B cell (primary cell): Measurements from ENCODE around the gene MEF2C. TPM values are rescaled to one million over a fixed set of nuclear protein-coding genes. Genes with fewer than 3 reads are reported as not detected.
A peak's percentile ranks its signal among the peaks of the same experiment; 100 is the strongest.

Source experiments
- ATAC-seq: fragments of 200-7000 bp; cut with Tn5 transposase; one replicate; pipeline ENCODE4 v1.10.0; 2021; ENCODE audit warnings: low read depth, mild to moderate bottlenecking, moderate number of reproducible peaks, moderate library complexity
- CTCF ChIA-PET: fragments of 350-600 bp; sonication (Branson Sonifier 250); formaldehyde crosslinking; loops from one replicate; lab custom pipeline; 2021; ENCODE audit warnings: antibody characterized with exemption, inconsistent platforms; lab: Charles Lee
- POLR2A ChIA-PET: fragments of 350-600 bp; sonication (Branson Sonifier 250); formaldehyde crosslinking; loops from one replicate; lab custom pipeline; 2021; ENCODE audit warnings: antibody characterized with exemption; lab: Charles Lee
- DNase-seq: peaks from one replicate; pipeline ENCODE4 v3.0.0; 2013
- H2AFZ ChIP-seq: 2 replicates; pipeline ENCODE4 v1.6.1; 2012; ENCODE audit warnings: mild to moderate bottlenecking, low read depth, low read length; ENCODE audit not compliant: insufficient read depth, poor library complexity, severe bottlenecking
- H3K27ac ChIP-seq, 2 donors: 1 replicate in 1 of 2; 2 replicates in 1 of 2; pipeline ENCODE4 v1.5.1; 2012 to 2013; ENCODE audit warnings: low read length in 2 of 2, mild to moderate bottlenecking in 2 of 2, moderate library complexity in 1 of 2
- H3K27me3 ChIP-seq, 4 experiments: fragments of 200-600 bp in 1 of 4; sonication (generic) in 1 of 4; replicated peaks in 1 of 4; 1 replicate in 2 of 4; 2 replicates in 2 of 4; pipeline versions ENCODE4 v1.6.1 to v1.7.0; 2013 to 2016; ENCODE audit warnings: low read length in 3 of 4, mild to moderate bottlenecking in 2 of 4, mixed read lengths in 1 of 4, moderate library complexity in 1 of 4; ENCODE audit not compliant: insufficient read depth in 4 of 4, control insufficient read depth in 3 of 4; ENCODE audit errors: control extremely low read depth in 1 of 4
- H3K36me3 ChIP-seq, 2 experiments: replicated peaks in 1 of 2; 1 replicate in 1 of 2; 2 replicates in 1 of 2; pipeline versions ENCODE4 v1.6.1 to v1.7.1; 2013; ENCODE audit warnings: low read length in 1 of 2; ENCODE audit not compliant: insufficient read depth in 2 of 2, control insufficient read depth in 1 of 2; ENCODE audit errors: control extremely low read depth in 1 of 2, extremely low read depth in 1 of 2
- H3K4me1 ChIP-seq, 2 donors: fragments of 200-600 bp in 1 of 2; sonication (generic) in 1 of 2; 1 replicate in 1 of 2; 2 replicates in 1 of 2; pipeline versions ENCODE4 v1.5.1 to v1.6.1; 2013 to 2017; ENCODE audit warnings: low read length in 2 of 2; ENCODE audit not compliant: control insufficient read depth in 2 of 2, insufficient read depth in 2 of 2
- H3K4me2 ChIP-seq: replicated peaks from 2 replicates; pipeline ENCODE3; 2012; ENCODE audit warnings: mild to moderate bottlenecking, low read depth, low read length; ENCODE audit not compliant: poor library complexity, severe bottlenecking
- H3K4me3 ChIP-seq, 5 experiments: fragments of 200-600 bp in 1 of 5; sonication (generic) in 1 of 5; 1 replicate in 3 of 5; 2 replicates in 2 of 5; pipeline versions ENCODE4 v1.5.1 to v1.7.0; 2011 to 2016; ENCODE audit warnings: low read length in 4 of 5, mild to moderate bottlenecking in 4 of 5, low read depth in 2 of 5, control low read depth in 1 of 5, moderate library complexity in 1 of 5; ENCODE audit not compliant: insufficient read depth in 1 of 5; ENCODE audit errors: control extremely low read depth in 1 of 5, extremely low read depth in 1 of 5
- H3K79me2 ChIP-seq: fragments of 200-600 bp; sonication (generic); one replicate; pipeline ENCODE4 v1.6.0; 2016; ENCODE audit warnings: low read length; ENCODE audit not compliant: control insufficient read depth, insufficient read depth
- H3K9ac ChIP-seq: fragments of 200-600 bp; sonication (generic); 2 replicates; pipeline ENCODE4 v1.6.1; 2017; ENCODE audit warnings: mild to moderate bottlenecking, low read length, moderate library complexity
- H3K9me3 ChIP-seq, 3 donors: one replicate each; pipeline versions ENCODE4 v1.6.1 to v1.7.1; 2013; ENCODE audit warnings: low read length in 2 of 3; ENCODE audit not compliant: control insufficient read depth in 2 of 3, insufficient read depth in 1 of 3; ENCODE audit errors: control extremely low read depth in 1 of 3
- H4K20me1 ChIP-seq: 2 replicates; pipeline ENCODE4 v1.6.0; 2012; ENCODE audit warnings: mild to moderate bottlenecking, low read length; ENCODE audit not compliant: insufficient read depth, control insufficient read depth, poor library complexity, severe bottlenecking
- H3K27ac Mint-ChIP-seq: one replicate; pipeline ENCODE4 v1.8.0; 2021; ENCODE audit warnings: mixed read lengths
- H3K27me3 Mint-ChIP-seq: one replicate; pipeline ENCODE4 v1.8.0; 2021; ENCODE audit warnings: mixed read lengths
- H3K4me1 Mint-ChIP-seq: one replicate; pipeline ENCODE4 v1.8.0; 2021; ENCODE audit warnings: mixed read lengths
- H3K4me3 Mint-ChIP-seq: one replicate; pipeline ENCODE4 v1.8.0; 2021; ENCODE audit warnings: mixed read lengths
- H3K9me3 Mint-ChIP-seq: one replicate; pipeline ENCODE4 v1.8.0; 2022; ENCODE audit warnings: mixed read lengths; ENCODE audit not compliant: insufficient read depth
- CTCF ChIP-seq: fragments of 200-600 bp; IDR thresholded peaks from one replicate; pipeline ENCODE4 v1.8.0; 2022; ENCODE audit warnings: antibody characterized with exemption, mild to moderate bottlenecking
- EZH2 ChIP-seq: IDR thresholded peaks from 2 replicates; pipeline ENCODE4 v1.6.1; 2012; ENCODE audit warnings: borderline replicate concordance, low read depth, mild to moderate bottlenecking, moderate library complexity, low read length; ENCODE audit not compliant: insufficient read depth, poor library complexity, severe bottlenecking
- WGBS: methylation state at CpG from one replicate; pipeline ENCODE4 v1.1.5; 2013; ENCODE audit warnings: missing lambda C conversion rate; ENCODE audit not compliant: insufficient coverage; 5-methylcytosine and 5-hydroxymethylcytosine counted together
- intact Hi-C: fragments of 100-400 bp; cut with micrococcal nuclease; formaldehyde crosslinking; loops from one replicate; pipeline ENCODE4 v1.10.0; 2022
- polyA plus RNA-seq: library from polyadenylated mRNA; depleted of rRNA; stranded (reverse); fragments of >200 nt; gene quantifications from 2 replicates; pipeline ENCODE4 v1.2.3, GENCODE V29; 2012
- total RNA-seq, 2 donors: library from RNA; stranded (reverse); fragments of 120-200 nt in 1 of 2; gene quantifications; 1 replicate in 1 of 2; 2 replicates in 1 of 2; pipeline versions ENCODE4 v1.2.3 to v1.2.4, GENCODE V29; 2013 to 2022

MEF2C gene
- total and polyA plus RNA-seq, 2 donors (not counting 1 experiment from before 2014, with no cell fraction given) = 97.4 to 354 TPM

- TF ChIP-seq EZH2 (no peak), CTCF (no peak)
- POLR2A ChIA-PET = no interaction called here
- H3K4me1 Mint-ChIP-seq = peaks cover 54% of the 10 kb centered on the region
- no peak overlapping the region for H3K4me3 Mint-ChIP-seq
- H3K36me3 ChIP-seq = peaks cover 2 to 77% of the 10 kb centered on the region in 2 experiments
- H3K9me3 ChIP-seq = no peaks in the 10 kb centered on the region
- H3K4me1 ChIP-seq = peaks cover 13 to 15% of the 10 kb centered on the region in 2 donors
- WGBS = 100% methylated on average over 3 of the region's 5 CpGs
- peak overlapping the region; percentile 15 for H3K27ac Mint-ChIP-seq
- ATAC-seq (no peak), DNase-seq (no peak)
- intact Hi-C loops = no loop called here
- H2AFZ ChIP-seq = no peak overlapping the region
- peaks cover 4% of the 10 kb centered on the region for H3K9me3 Mint-ChIP-seq
- H3K4me3 ChIP-seq = no peak overlapping the region
- H4K20me1 ChIP-seq = peaks cover 27% of the 10 kb centered on the region
- H3K27ac ChIP-seq = peak overlapping the region in 1 of 2 donors; percentile 4
- no peak overlapping the region for H3K4me2 ChIP-seq
- H3K9ac ChIP-seq = no peak overlapping the region
- H3K79me2 ChIP-seq = peaks cover 88% of the 10 kb centered on the region
- H3K27me3 Mint-ChIP-seq = no peaks in the 10 kb centered on the region
- CTCF ChIA-PET = no interaction called here
- H3K27me3 ChIP-seq = no peaks in the 10 kb centered on the region
Measured at GRCh38 chr5:88772831-88773230, 110.2 kb downstream of the MEF2C start.

GRCh38 chr5:88772047-88772446 is 110.9 kb downstream of the MEF2C start:
- Mint-ChIP-seq H3K27me3 (no peaks in the 10 kb centered on the region), H3K4me3 (no peak overlapping the region), H3K27ac (peak overlapping the region; percentile 50), H3K4me1 (peaks cover 60% of the 10 kb centered on the region), H3K9me3 (peaks cover 4% of the 10 kb centered on the region)
- ChIA-PET CTCF (no interaction called here), POLR2A (no interaction called here)
- no peak overlapping the region for H3K4me2 ChIP-seq
- H3K9me3 ChIP-seq = no peaks in the 10 kb centered on the region
- ATAC-seq (no peak), DNase-seq (no peak)
- no peaks in the 10 kb centered on the region for H3K27me3 ChIP-seq
- TF ChIP-seq CTCF (no peak), EZH2 (no peak)
- H2AFZ ChIP-seq = no peak overlapping the region
- H3K9ac ChIP-seq = no peak overlapping the region
- peaks cover 83% of the 10 kb centered on the region for H3K79me2 ChIP-seq
- peaks cover 3 to 76% of the 10 kb centered on the region in 2 experiments for H3K36me3 ChIP-seq
- peaks cover 24% of the 10 kb centered on the region for H4K20me1 ChIP-seq
- peak overlapping the region in 1 of 2 donors; percentile 62 for H3K27ac ChIP-seq
- intact Hi-C loops = no loop called here
- H3K4me1 ChIP-seq = peaks cover 13 to 15% of the 10 kb centered on the region in 2 donors
- no peak overlapping the region for H3K4me3 ChIP-seq
- WGBS = no CpG with 5 or more reads among the region's 3 CpGs
